B cell (primary cell): ENCODE data around the gene MET. TPM values are rescaled to one million over a fixed set of nuclear protein-coding genes. Genes with fewer than 3 reads are reported as not detected.

Experiments used
- ATAC-seq: fragments of 200-7000 bp; cut with Tn5 transposase; one replicate; pipeline ENCODE4 v1.10.0; 2021; ENCODE audit warnings: low read depth, mild to moderate bottlenecking, moderate number of reproducible peaks, moderate library complexity
- CTCF ChIA-PET: fragments of 350-600 bp; sonication (Branson Sonifier 250); formaldehyde crosslinking; loops from one replicate; lab custom pipeline; 2021; ENCODE audit warnings: antibody characterized with exemption, inconsistent platforms; lab: Charles Lee
- POLR2A ChIA-PET: fragments of 350-600 bp; sonication (Branson Sonifier 250); formaldehyde crosslinking; loops from one replicate; lab custom pipeline; 2021; ENCODE audit warnings: antibody characterized with exemption; lab: Charles Lee
- DNase-seq: peaks from one replicate; pipeline ENCODE4 v3.0.0; 2013
- H2AFZ ChIP-seq: 2 replicates; pipeline ENCODE4 v1.6.1; 2012; ENCODE audit warnings: mild to moderate bottlenecking, low read depth, low read length; ENCODE audit not compliant: insufficient read depth, poor library complexity, severe bottlenecking
- H3K27ac ChIP-seq, 2 donors: 1 replicate in 1 of 2; 2 replicates in 1 of 2; pipeline ENCODE4 v1.5.1; 2012 to 2013; ENCODE audit warnings: low read length in 2 of 2, mild to moderate bottlenecking in 2 of 2, moderate library complexity in 1 of 2
- H3K27me3 ChIP-seq, 4 experiments: fragments of 200-600 bp in 1 of 4; sonication (generic) in 1 of 4; replicated peaks in 1 of 4; 1 replicate in 2 of 4; 2 replicates in 2 of 4; pipeline versions ENCODE4 v1.6.1 to v1.7.0; 2013 to 2016; ENCODE audit warnings: low read length in 3 of 4, mild to moderate bottlenecking in 2 of 4, mixed read lengths in 1 of 4, moderate library complexity in 1 of 4; ENCODE audit not compliant: insufficient read depth in 4 of 4, control insufficient read depth in 3 of 4; ENCODE audit errors: control extremely low read depth in 1 of 4
- H3K36me3 ChIP-seq, 2 experiments: replicated peaks in 1 of 2; 1 replicate in 1 of 2; 2 replicates in 1 of 2; pipeline versions ENCODE4 v1.6.1 to v1.7.1; 2013; ENCODE audit warnings: low read length in 1 of 2; ENCODE audit not compliant: insufficient read depth in 2 of 2, control insufficient read depth in 1 of 2; ENCODE audit errors: control extremely low read depth in 1 of 2, extremely low read depth in 1 of 2
- H3K4me1 ChIP-seq, 2 donors: fragments of 200-600 bp in 1 of 2; sonication (generic) in 1 of 2; 1 replicate in 1 of 2; 2 replicates in 1 of 2; pipeline versions ENCODE4 v1.5.1 to v1.6.1; 2013 to 2017; ENCODE audit warnings: low read length in 2 of 2; ENCODE audit not compliant: control insufficient read depth in 2 of 2, insufficient read depth in 2 of 2
- H3K4me2 ChIP-seq: replicated peaks from 2 replicates; pipeline ENCODE3; 2012; ENCODE audit warnings: mild to moderate bottlenecking, low read depth, low read length; ENCODE audit not compliant: poor library complexity, severe bottlenecking
- H3K4me3 ChIP-seq, 5 experiments: fragments of 200-600 bp in 1 of 5; sonication (generic) in 1 of 5; 1 replicate in 3 of 5; 2 replicates in 2 of 5; pipeline versions ENCODE4 v1.5.1 to v1.7.0; 2011 to 2016; ENCODE audit warnings: low read length in 4 of 5, mild to moderate bottlenecking in 4 of 5, low read depth in 2 of 5, control low read depth in 1 of 5, moderate library complexity in 1 of 5; ENCODE audit not compliant: insufficient read depth in 1 of 5; ENCODE audit errors: control extremely low read depth in 1 of 5, extremely low read depth in 1 of 5
- H3K79me2 ChIP-seq: fragments of 200-600 bp; sonication (generic); one replicate; pipeline ENCODE4 v1.6.0; 2016; ENCODE audit warnings: low read length; ENCODE audit not compliant: control insufficient read depth, insufficient read depth
- H3K9ac ChIP-seq: fragments of 200-600 bp; sonication (generic); 2 replicates; pipeline ENCODE4 v1.6.1; 2017; ENCODE audit warnings: mild to moderate bottlenecking, low read length, moderate library complexity
- H3K9me3 ChIP-seq, 3 donors: one replicate each; pipeline versions ENCODE4 v1.6.1 to v1.7.1; 2013; ENCODE audit warnings: low read length in 2 of 3; ENCODE audit not compliant: control insufficient read depth in 2 of 3, insufficient read depth in 1 of 3; ENCODE audit errors: control extremely low read depth in 1 of 3
- H4K20me1 ChIP-seq: 2 replicates; pipeline ENCODE4 v1.6.0; 2012; ENCODE audit warnings: mild to moderate bottlenecking, low read length; ENCODE audit not compliant: insufficient read depth, control insufficient read depth, poor library complexity, severe bottlenecking
- H3K27ac Mint-ChIP-seq: one replicate; pipeline ENCODE4 v1.8.0; 2021; ENCODE audit warnings: mixed read lengths
- H3K27me3 Mint-ChIP-seq: one replicate; pipeline ENCODE4 v1.8.0; 2021; ENCODE audit warnings: mixed read lengths
- H3K4me1 Mint-ChIP-seq: one replicate; pipeline ENCODE4 v1.8.0; 2021; ENCODE audit warnings: mixed read lengths
- H3K4me3 Mint-ChIP-seq: one replicate; pipeline ENCODE4 v1.8.0; 2021; ENCODE audit warnings: mixed read lengths
- H3K9me3 Mint-ChIP-seq: one replicate; pipeline ENCODE4 v1.8.0; 2022; ENCODE audit warnings: mixed read lengths; ENCODE audit not compliant: insufficient read depth
- CTCF ChIP-seq: fragments of 200-600 bp; IDR thresholded peaks from one replicate; pipeline ENCODE4 v1.8.0; 2022; ENCODE audit warnings: antibody characterized with exemption, mild to moderate bottlenecking
- EZH2 ChIP-seq: IDR thresholded peaks from 2 replicates; pipeline ENCODE4 v1.6.1; 2012; ENCODE audit warnings: borderline replicate concordance, low read depth, mild to moderate bottlenecking, moderate library complexity, low read length; ENCODE audit not compliant: insufficient read depth, poor library complexity, severe bottlenecking
- WGBS: methylation state at CpG from one replicate; pipeline ENCODE4 v1.1.5; 2013; ENCODE audit warnings: missing lambda C conversion rate; ENCODE audit not compliant: insufficient coverage; 5-methylcytosine and 5-hydroxymethylcytosine counted together
- intact Hi-C: fragments of 100-400 bp; cut with micrococcal nuclease; formaldehyde crosslinking; loops from one replicate; pipeline ENCODE4 v1.10.0; 2022
- polyA plus RNA-seq: library from polyadenylated mRNA; depleted of rRNA; stranded (reverse); fragments of >200 nt; gene quantifications from 2 replicates; pipeline ENCODE4 v1.2.3, GENCODE V29; 2012
- total RNA-seq, 2 donors: library from RNA; stranded (reverse); fragments of 120-200 nt in 1 of 2; gene quantifications; 1 replicate in 1 of 2; 2 replicates in 1 of 2; pipeline versions ENCODE4 v1.2.3 to v1.2.4, GENCODE V29; 2013 to 2022

Gene MET
- total and polyA plus RNA-seq, 2 donors (not counting 1 experiment from before 2014, with no cell fraction given) = 0.03 to 0.59 TPM

- no peaks in the 10 kb centered on the region for H3K79me2 ChIP-seq
- no peak overlapping the region for H2AFZ ChIP-seq
- Mint-ChIP-seq H3K4me1 (no peaks in the 10 kb centered on the region), H3K9me3 (peaks cover 7% of the 10 kb centered on the region), H3K27ac (no peak overlapping the region), H3K27me3 (peaks cover 65% of the 10 kb centered on the region), H3K4me3 (no peak overlapping the region)
- intact Hi-C loops = no loop called here
- H3K36me3 ChIP-seq = no peaks in the 10 kb centered on the region
- H3K9ac ChIP-seq = no peak overlapping the region
- TF ChIP-seq CTCF (no peak), EZH2 (no peak)
- H3K4me1 ChIP-seq = no peaks in the 10 kb centered on the region
- no peak for DNase-seq
- ATAC-seq = no peak
- H4K20me1 ChIP-seq = no peaks in the 10 kb centered on the region
- no peak overlapping the region for H3K27ac ChIP-seq
- no peak overlapping the region for H3K4me3 ChIP-seq
- peaks cover 0 to 23% (median 11%) of the 10 kb centered on the region in 4 experiments for H3K27me3 ChIP-seq
- ChIA-PET CTCF (no interaction called here), POLR2A (no interaction called here)
- H3K4me2 ChIP-seq = no peak overlapping the region
- H3K9me3 ChIP-seq = no peaks in the 10 kb centered on the region
Measured at GRCh38 chr7:116661865-116662264, 10.1 kb upstream of the MET start.

- DNase-seq (no peak), ATAC-seq (no peak)
- H3K4me1 ChIP-seq = no peaks in the 10 kb centered on the region
- no peak overlapping the region for H3K4me3 Mint-ChIP-seq
- ChIA-PET CTCF (no interaction called here), POLR2A (no interaction called here)
- H3K4me1 Mint-ChIP-seq = no peaks in the 10 kb centered on the region
- no peak overlapping the region for H3K9ac ChIP-seq
- H3K9me3 Mint-ChIP-seq = peaks cover 7% of the 10 kb centered on the region
- intact Hi-C loops = no loop called here
- H3K27ac Mint-ChIP-seq = no peak overlapping the region
- no peak overlapping the region for H3K27ac ChIP-seq
- H3K79me2 ChIP-seq = no peaks in the 10 kb centered on the region
- no peak for TF ChIP-seq CTCF
- no peak for TF ChIP-seq EZH2
- no peaks in the 10 kb centered on the region for H3K9me3 ChIP-seq
- no peak overlapping the region for H3K4me2 ChIP-seq
- H3K27me3 ChIP-seq = peaks cover 0 to 29% (median 15%) of the 10 kb centered on the region in 4 experiments
- H3K4me3 ChIP-seq = no peak overlapping the region
- no peaks in the 10 kb centered on the region for H3K36me3 ChIP-seq
- H4K20me1 ChIP-seq = no peaks in the 10 kb centered on the region
- WGBS = 100% methylated on average over 3 of the region's 4 CpGs
- H2AFZ ChIP-seq = no peak overlapping the region
- H3K27me3 Mint-ChIP-seq = peaks cover 76% of the 10 kb centered on the region
Measured at GRCh38 chr7:116663744-116664143, 8.3 kb upstream of the MET start.
